Fibroblast of lung (primary cell): ENCODE results near the gene KIAA0753.

ENCODE experiments used
- CTCF ChIP-seq, 2 donors: IDR thresholded peaks in 1 of 2; conservative IDR thresholded peaks in 1 of 2; 1 replicate in 1 of 2; 2 replicates in 1 of 2; pipeline ENCODE4 v1.5.1; 2011 to 2012; ENCODE audit warnings: low read length in 2 of 2, control low read depth in 1 of 2, inconsistent platforms in 1 of 2, low read depth in 1 of 2, mild to moderate bottlenecking in 1 of 2
- EZH2 ChIP-seq: IDR thresholded peaks from 2 replicates; pipeline ENCODE4 v1.5.1; 2012; ENCODE audit warnings: low read length, control low read depth, mild to moderate bottlenecking; ENCODE audit errors: missing control alignments

DNA sequence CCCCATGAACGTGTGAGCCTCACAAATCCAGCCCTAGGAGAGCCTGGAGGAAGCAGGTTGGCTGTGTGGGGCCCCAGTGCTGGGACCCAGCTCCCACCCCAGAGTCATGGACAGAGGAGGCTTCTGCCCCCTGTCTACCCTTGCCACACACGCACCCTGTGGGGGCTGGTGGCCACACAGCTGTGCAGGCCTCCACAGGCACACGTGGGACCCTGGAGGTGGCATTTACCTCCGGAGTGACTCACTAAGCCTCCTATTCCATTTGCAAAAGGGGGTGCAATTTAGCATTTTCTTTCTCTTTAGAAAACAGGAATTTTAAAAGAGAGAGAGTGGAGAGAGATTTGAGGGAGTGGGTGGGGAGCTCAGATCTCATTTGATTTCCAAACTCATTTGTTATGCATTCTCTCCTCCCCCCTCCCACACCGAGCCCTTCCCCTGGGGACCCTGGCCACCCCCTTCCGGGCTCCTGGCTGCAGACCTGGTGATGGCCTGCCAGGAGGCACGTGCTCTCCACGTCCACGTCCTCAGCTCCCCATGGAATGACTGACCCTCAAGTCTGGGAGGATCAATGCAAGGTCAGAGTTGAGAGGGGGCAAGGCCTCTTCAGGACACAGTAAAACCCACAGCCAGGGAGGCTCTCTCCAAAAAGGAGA is 91.0 kb downstream of the KIAA0753 start:
- TF ChIP-seq CTCF (conservative IDR thresholded peaks at IDR 0.05 in 1 of 2, IDR thresholded peaks at IDR 0.05 in 1 of 2; ENCODE audit: low read depth in 1 of 2, low read length in 2 of 2) (no peak), EZH2 (no peak)
